GM21447 (cell line): Measurements from ENCODE around the gene ARIH2.
"Not testable (repeated sequence)": the region's sequence is repeated elsewhere in the genome, so short reads cannot be mapped to it uniquely, and the experiment has no call there.

ENCODE experiments used
- ATAC-seq: cut with Tn5 transposase; IDR thresholded peaks from one replicate; pipeline ENCODE4 v1.9.1; 2021; ENCODE audit not compliant: unreplicated experiment

The ARIH2 gene

GRCh38 chr3:48999085-48999858, 80.6 kb downstream of the ARIH2 start:
- ATAC-seq: no peak

DNA sequence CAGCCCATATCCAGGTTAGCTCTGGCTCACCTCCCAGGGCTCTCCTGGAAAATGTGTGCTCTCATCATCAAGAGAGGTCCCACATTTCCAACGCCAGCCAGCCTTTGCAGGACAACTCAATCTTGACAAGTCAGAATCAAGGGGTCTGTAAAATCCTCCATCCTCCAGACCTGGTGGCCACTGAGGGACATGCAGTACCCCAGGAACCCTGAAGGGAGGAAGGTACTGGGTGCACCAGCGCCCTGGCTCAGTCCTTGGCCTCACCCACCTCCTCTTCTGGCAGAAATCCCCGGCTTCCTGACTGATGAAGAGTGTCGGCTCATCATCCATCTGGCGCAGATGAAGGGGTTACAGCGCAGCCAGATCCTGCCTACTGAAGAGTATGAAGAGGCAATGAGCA, 82.5 kb downstream of the ARIH2 start:
- ATAC-seq: no peak

DNA sequence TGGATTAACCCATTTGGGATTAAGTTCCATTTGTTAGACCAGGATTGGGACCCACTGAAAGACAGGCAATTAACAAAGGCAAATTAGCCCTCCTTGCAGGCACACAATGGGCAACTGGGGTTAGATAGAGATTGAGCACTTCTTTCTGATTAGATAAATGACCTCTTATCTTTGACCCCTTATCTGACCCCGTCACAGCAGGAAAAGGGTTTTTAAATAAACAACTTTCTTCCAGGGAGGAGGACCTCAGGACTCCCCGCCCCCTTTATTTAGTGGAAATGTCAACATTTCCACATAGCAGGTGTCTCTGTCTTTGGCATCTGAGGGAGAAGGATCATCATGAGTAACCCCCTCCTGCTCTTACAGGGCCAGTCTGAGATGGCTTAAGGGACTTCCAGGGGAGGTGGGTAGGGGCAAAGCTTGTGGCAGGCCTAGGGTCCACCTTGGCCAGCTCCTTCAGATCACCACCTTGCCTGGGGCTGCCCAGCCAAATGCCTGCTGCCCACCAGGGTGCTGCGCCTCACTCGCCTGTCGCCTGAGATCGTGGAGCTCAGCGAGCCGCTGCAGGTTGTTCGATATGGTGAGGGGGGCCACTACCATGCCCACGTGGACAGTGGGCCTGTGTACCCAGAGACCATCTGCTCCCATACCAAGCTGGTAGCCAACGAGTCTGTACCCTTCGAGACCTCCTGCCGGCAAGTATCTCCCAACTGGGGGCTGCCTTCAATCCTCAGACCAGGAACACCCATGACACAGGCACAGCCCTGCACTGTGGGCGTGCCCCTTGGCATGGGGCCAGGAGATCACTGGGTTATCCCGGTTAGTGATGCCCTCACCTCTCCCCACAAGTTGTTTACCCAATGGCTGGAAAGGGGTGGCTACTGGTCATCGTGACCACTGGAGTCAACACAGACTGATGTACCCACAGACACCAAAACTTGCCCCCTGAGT, 86.0 kb downstream of the ARIH2 start:
- no peak for ATAC-seq

DNA sequence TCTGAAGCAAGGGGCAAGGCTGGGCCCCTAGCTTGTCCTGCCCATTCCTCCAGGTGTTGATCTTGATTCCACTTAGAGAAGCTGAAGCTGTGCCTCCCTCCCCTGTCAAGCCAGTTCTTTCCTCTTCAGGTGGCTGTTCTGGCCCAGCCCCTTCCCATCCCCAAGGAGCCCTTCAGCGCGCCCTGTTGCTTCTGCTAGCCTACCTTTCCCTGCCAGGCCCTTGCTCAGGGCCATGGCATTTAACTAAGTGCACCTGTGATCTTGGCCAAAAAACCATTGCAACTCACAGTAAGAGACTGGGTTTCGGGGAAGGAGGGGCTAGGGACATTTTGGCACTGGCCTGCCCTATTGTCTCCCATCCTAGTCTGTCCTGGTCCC, 86.7 kb downstream of the ARIH2 start:
- ATAC-seq: no peak

GRCh38 chr3:49005998-49006397, 87.4 kb downstream of the ARIH2 start:
- no peak for ATAC-seq

DNA sequence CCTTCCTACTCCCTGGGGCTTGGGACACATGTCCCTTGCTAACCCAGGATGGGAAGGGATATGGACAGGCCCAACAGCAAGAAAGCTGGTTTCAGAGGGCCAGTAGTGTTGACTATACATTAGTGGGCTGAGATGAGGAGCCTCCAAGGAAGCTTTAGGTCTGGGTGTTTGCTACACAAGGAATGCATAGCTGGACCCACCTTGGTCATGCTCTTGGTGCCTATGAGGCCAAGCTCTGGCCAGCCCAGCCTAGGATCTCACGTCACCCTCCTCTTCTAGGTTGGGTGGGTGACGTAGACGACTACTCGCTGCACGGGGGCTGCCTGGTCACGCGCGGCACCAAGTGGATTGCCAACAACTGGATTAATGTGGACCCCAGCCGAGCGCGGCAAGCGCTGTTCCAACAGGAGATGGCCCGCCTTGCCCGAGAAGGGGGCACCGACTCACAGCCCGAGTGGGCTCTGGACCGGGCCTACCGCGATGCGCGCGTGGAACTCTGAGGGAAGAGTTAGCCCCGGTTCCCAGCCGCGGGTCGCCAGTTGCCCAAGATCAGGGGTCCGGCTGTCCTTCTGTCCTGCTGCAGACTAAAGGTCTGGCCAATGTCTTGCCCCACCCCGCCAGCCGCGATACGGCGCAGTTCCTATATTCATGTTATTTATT, 87.9 kb downstream of the ARIH2 start:
- peak; percentile 1 for ATAC-seq

DNA sequence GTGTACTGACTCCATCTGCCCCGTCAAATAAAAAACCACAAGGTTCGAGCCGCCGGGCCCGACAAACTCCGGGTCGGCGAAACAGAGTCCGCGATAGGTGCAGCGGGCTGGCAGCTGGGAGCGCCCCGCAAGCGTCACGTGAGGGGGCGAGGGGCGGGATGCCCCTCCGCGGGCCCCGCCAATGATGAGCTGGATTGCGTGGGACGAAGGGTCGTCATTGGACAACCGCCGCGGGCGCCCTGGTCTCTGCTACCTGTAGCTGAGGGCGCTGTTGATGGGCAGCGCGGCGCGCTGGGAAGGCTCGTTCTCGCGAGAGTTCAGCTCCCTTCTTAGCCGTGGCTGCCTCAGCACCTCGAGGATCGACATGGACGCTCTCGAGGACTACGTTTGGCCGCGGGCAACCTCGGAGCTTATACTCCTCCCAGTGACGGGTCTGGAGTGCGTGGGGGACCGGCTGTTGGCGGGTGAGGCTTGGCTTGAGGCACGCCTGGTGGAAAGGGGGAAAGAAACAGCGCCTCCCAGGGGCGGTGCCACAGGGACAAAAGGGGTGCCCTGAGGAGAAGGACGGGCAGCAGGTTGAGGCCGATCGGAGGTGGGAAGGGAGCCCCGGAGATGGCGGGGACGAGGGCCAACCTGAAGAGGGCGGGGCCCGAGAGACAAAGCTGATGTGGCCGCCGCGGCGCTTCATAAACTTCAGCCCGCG, 88.6 kb downstream of the ARIH2 start, which contains the start of gene WDR6:
WDR6 (plus strand) TSS at position 324 of the 703 bp plus-strand sequence; CDS start at position 365, 41 bp downstream.
- ATAC-seq: peak; percentile 87

GRCh38 chr3:49007771-49008528, 89.3 kb downstream of the ARIH2 start:
- ATAC-seq: peak; percentile 36

- ATAC-seq: not testable (repeated sequence)
Observed at GRCh38 chr3:49008627-49009026, 90.0 kb downstream of the ARIH2 start.

DNA sequence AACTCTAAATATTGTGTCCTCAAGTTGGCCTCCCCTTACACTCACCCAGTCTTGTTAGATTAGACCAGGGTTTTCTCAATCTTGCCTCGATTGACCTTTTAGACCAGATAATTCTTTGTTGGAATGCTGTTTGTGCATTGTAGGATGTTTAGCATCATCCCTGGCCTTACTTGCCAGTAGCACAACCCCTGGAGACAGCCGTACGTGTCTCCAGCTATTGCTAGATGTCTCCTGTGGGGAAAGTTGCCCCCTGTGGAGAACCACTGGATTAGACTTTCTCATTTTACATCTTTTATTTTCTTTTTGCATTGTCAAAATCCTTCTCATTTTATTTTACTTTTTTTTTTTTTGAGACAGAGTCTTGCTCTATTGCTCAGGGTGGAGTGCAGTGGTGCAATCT, 90.8 kb downstream of the ARIH2 start:
- no peak for ATAC-seq

DNA sequence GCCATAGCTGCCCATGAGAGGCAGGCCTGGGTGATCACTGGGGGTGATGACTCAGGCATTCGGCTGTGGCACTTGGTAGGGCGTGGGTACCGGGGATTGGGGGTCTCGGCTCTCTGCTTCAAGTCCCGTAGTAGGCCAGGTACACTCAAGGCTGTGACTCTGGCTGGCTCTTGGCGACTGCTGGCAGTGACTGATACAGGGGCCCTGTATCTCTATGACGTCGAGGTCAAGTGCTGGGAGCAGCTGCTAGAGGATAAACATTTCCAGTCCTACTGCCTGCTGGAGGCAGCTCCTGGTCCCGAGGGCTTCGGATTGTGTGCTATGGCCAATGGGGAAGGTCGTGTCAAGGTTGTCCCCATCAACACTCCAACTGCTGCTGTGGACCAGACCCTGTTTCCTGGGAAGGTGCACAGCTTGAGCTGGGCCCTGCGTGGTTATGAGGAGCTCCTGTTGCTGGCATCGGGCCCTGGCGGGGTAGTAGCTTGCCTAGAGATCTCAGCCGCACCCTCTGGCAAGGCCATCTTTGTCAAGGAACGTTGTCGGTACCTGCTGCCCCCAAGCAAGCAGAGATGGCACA, 93.9 kb downstream of the ARIH2 start:
- no peak for ATAC-seq

DNA sequence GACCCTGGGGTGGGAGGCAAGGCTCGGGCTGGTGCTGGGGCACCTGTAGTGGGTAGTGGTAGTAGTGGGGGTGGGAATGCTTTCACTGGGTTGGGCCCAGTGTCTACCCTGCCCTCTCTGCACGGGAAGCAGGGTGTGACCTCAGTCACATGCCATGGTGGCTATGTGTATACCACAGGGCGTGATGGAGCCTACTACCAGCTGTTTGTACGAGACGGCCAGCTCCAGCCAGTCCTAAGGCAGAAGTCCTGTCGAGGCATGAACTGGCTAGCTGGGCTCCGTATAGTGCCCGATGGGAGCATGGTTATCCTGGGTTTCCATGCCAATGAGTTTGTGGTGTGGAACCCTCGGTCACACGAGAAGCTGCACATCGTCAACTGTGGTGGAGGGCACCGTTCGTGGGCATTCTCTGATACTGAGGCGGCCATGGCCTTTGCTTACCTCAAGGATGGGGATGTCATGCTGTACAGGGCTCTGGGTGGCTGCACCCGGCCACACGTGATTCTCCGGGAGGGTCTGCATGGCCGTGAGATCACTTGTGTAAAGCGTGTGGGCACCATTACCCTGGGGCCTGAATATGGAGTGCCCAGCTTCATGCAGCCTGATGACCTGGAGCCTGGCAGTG, 94.6 kb downstream of the ARIH2 start:
- ATAC-seq: no peak

DNA sequence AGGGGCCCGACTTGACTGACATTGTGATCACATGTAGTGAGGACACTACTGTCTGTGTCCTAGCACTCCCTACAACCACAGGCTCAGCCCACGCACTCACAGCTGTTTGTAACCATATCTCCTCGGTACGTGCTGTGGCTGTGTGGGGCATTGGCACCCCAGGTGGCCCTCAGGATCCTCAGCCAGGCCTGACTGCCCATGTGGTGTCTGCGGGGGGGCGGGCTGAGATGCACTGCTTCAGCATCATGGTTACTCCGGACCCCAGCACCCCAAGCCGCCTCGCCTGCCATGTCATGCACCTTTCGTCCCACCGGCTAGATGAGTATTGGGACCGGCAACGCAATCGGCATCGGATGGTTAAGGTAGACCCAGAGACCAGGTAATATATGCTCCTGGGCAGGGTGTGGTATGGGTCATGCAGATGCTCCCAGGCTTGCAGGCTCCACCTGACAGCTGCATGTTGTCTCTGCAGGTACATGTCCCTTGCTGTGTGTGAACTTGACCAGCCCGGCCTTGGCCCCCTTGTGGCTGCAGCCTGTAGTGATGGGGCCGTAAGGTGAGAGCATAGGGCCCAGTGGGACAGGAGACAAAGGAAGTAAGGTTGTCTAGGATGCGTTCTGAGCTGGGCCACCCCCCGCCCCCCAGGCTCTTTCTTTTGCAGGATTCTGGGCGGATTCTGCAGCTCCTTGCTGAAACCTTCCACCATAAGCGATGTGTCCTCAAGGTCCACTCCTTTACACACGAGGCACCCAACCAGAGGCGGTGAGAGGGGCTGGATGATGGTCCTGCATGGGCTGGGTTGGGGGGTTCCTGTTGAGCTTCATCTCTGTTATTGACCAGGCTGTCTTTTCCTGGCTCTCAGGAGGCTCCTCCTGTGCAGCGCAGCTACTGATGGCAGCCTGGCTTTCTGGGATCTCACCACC, 95.4 kb downstream of the ARIH2 start:
- no peak for ATAC-seq

GRCh38 chr3:49015072-49015471, 96.4 kb downstream of the ARIH2 start:
- ATAC-seq: no peak

GRCh38 chr3:49015765-49016164, 97.1 kb downstream of the ARIH2 start:
- no peak for ATAC-seq

DNA sequence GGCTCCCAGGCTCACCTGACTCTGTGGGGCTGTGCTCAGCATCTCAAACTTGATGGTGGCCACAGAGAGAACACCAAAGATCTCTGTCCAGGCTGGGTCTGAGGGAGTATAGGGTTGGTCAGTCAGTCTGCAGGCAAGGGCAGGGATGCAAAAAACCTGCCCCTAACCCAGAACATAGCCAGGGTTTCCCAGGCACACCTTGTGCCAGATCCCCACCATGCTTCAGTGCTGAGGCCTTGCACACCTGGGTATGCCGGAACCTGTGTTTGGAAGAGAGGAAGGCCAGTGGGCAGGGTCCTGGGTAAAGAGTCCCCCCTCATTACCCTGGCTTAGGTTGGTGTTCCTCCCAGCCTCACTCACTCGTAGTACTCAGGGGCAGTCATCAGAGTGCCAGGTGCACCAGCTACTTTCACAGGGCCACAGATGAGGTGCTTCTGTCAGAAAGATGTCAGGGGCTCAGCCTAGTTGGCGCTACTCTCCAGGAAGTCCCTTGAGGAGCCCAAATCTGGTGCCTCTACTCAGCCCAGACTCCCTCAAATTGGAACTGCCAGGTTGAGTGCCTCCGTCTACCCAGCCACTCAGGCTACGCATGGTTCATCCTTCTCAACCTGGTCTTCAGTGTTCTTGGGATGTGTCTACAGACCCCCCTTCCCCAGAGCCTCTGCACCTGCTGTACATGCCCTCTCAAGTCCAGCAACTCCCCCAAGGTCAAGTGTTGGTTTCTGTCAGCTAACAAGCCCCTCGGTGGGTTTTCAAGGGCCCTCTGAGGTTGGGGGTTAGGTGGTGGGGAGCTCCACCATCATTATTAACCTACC, 98.0 kb downstream of the ARIH2 start:
- ATAC-seq: no peak

DNA sequence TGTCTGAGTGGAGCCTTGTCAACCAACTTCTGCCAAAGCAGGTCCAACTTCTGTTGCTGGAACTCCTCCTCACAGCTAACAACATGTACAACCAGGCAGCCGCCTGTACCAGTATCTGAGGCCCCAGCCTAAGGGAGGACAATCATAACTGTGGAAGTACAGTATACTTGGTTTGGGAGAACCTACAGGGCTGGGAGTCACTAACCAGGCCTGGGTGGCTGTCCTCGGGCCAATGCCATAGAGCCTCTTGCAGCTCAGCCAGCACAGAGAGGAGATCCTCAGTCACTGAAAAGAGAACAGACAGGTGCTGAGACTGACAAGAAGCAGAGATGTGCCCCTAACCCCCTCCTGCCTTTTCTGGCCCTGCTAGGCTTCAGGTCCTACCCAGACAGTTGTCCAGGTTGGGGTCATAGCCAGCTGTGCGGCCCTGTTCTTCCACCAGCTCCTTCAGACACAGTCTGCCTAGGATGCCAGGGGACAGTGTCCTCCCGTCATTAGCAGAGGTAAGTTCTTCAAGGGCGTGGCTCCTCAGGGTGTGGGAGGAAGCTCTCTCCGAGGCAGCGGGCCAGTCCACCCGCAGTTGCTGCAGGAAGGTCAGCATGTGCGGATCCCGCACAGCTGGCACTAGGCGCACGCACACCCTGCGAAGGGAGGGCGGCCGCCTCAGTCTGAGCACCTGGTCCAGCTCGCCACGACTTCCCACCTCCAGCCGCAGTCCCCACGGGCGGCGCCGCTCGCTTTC, 98.8 kb downstream of the ARIH2 start:
- ATAC-seq: no peak
